HUES6 (cell line): ENCODE data around the gene GPRIN1.
A peak's percentile ranks its signal among the peaks of the same experiment; 100 is the strongest.

Experiments used
- H3K27ac ChIP-seq: 2 replicates; pipeline ENCODE4 v1.7.0; 2013; ENCODE audit warnings: low read depth, mild to moderate bottlenecking, low read length, inconsistent platforms
- H3K27me3 ChIP-seq: 2 replicates; pipeline ENCODE4 v1.6.1; 2013; ENCODE audit warnings: low read length; ENCODE audit not compliant: control insufficient read depth, insufficient read depth
- H3K36me3 ChIP-seq: 2 replicates; pipeline ENCODE4 v1.6.1; 2013; ENCODE audit warnings: low read length; ENCODE audit not compliant: control insufficient read depth, insufficient read depth
- H3K4me1 ChIP-seq: 2 replicates; pipeline ENCODE4 v1.6.1; 2013; ENCODE audit warnings: low read length; ENCODE audit not compliant: control insufficient read depth, insufficient read depth
- H3K4me3 ChIP-seq: 2 replicates; pipeline ENCODE4 v1.5.1; 2013; ENCODE audit warnings: low read depth, low read length
- H3K9ac ChIP-seq: one replicate; pipeline ENCODE4 v1.6.1; 2013; ENCODE audit warnings: mild to moderate bottlenecking, low read length
- H3K9me3 ChIP-seq: 2 replicates; pipeline ENCODE4 v1.6.1; 2013; ENCODE audit warnings: low read depth, low read length; ENCODE audit not compliant: control insufficient read depth, insufficient read depth

Gene GPRIN1

GRCh38 chr5:176609724-176610434 is at the start of gene GPRIN1:
TSS of gene GPRIN1 (minus strand) at chr5:176610156. CDS start at chr5:176599834, 10,322 bp downstream.
- Histone ChIP-seq H3K36me3 (no peaks in the 10 kb centered on the region), H3K27me3 (peaks cover 27% of the 10 kb centered on the region), H3K4me3 (peak within 1 kb of the TSS; percentile 69), H3K27ac (no peak within 1 kb of the TSS), H3K9me3 (no peaks in the 10 kb centered on the region), H3K9ac (peak within 1 kb of the TSS; percentile 67), H3K4me1 (peaks cover 17% of the 10 kb centered on the region)

GRCh38 chr5:176659512-176659839 is 49.5 kb upstream of the GPRIN1 start:
- Histone ChIP-seq H3K27me3 (no peaks in the 10 kb centered on the region), H3K27ac (no peak overlapping the region), H3K36me3 (peaks cover 5% of the 10 kb centered on the region; the same call in 1 of the 2 replicates), H3K4me1 (peaks cover 10% of the 10 kb centered on the region), H3K4me3 (no peak overlapping the region), H3K9me3 (no peaks in the 10 kb centered on the region), H3K9ac (no peak overlapping the region)

GRCh38 chr5:176658817-176659511 is 49.0 kb upstream of the GPRIN1 start:
- no peak overlapping the region for H3K4me3 ChIP-seq
- H3K4me1 ChIP-seq: peaks cover 5% of the 10 kb centered on the region
- peaks cover 5% of the 10 kb centered on the region; the same call in 1 of the 2 replicates for H3K36me3 ChIP-seq
- H3K27ac ChIP-seq: no peak overlapping the region
- no peaks in the 10 kb centered on the region for H3K9me3 ChIP-seq
- no peak overlapping the region for H3K9ac ChIP-seq
- H3K27me3 ChIP-seq: no peaks in the 10 kb centered on the region

- H3K27ac ChIP-seq: no peak overlapping the region
Measured at GRCh38 chr5:176658007-176658599, 48.1 kb upstream of the GPRIN1 start.

GRCh38 chr5:176656467-176656990 is 46.6 kb upstream of the GPRIN1 start:
- peaks cover 12% of the 10 kb centered on the region for H3K36me3 ChIP-seq
- H3K9me3 ChIP-seq: no peaks in the 10 kb centered on the region
- no peak overlapping the region for H3K27ac ChIP-seq
- H3K27me3 ChIP-seq: no peaks in the 10 kb centered on the region
- H3K4me1 ChIP-seq: peaks cover 2% of the 10 kb centered on the region; the same call in 1 of the 2 replicates
- H3K9ac ChIP-seq: no peak overlapping the region
- no peak overlapping the region for H3K4me3 ChIP-seq

More at GRCh38 chr5:176658007-176658599, 48.1 kb upstream of the GPRIN1 start:
- H3K9me3 ChIP-seq: no peaks in the 10 kb centered on the region
- H3K4me1 ChIP-seq: peaks cover 2% of the 10 kb centered on the region; the same call in 1 of the 2 replicates
- peaks cover 12% of the 10 kb centered on the region for H3K36me3 ChIP-seq
- H3K4me3 ChIP-seq: no peak overlapping the region
- no peaks in the 10 kb centered on the region for H3K27me3 ChIP-seq
- H3K9ac ChIP-seq: no peak overlapping the region

GRCh38 chr5:176654856-176655255 is 44.9 kb upstream of the GPRIN1 start:
- Histone ChIP-seq H3K27me3 (no peaks in the 10 kb centered on the region), H3K27ac (no peak overlapping the region), H3K9me3 (no peaks in the 10 kb centered on the region), H3K36me3 (peaks cover 12% of the 10 kb centered on the region), H3K4me1 (peaks cover 9% of the 10 kb centered on the region; the same call in 1 of the 2 replicates), H3K9ac (no peak overlapping the region), H3K4me3 (no peak overlapping the region)

GRCh38 chr5:176653401-176654385 is 43.7 kb upstream of the GPRIN1 start:
- Histone ChIP-seq H3K27me3 (no peaks in the 10 kb centered on the region), H3K4me3 (no peak overlapping the region), H3K9ac (no peak overlapping the region), H3K4me1 (peaks cover 9% of the 10 kb centered on the region; the same call in 1 of the 2 replicates), H3K27ac (no peak overlapping the region), H3K36me3 (peaks cover 12% of the 10 kb centered on the region), H3K9me3 (no peaks in the 10 kb centered on the region)

GRCh38 chr5:176652136-176652535 is 42.2 kb upstream of the GPRIN1 start:
- no peak overlapping the region for H3K9ac ChIP-seq
- no peak overlapping the region for H3K4me3 ChIP-seq
- no peaks in the 10 kb centered on the region for H3K27me3 ChIP-seq
- H3K36me3 ChIP-seq: peaks cover 12% of the 10 kb centered on the region
- no peak overlapping the region for H3K27ac ChIP-seq
- peaks cover 16% of the 10 kb centered on the region for H3K4me1 ChIP-seq
- H3K9me3 ChIP-seq: no peaks in the 10 kb centered on the region

- Histone ChIP-seq H3K27me3 (no peaks in the 10 kb centered on the region), H3K36me3 (peaks cover 12% of the 10 kb centered on the region), H3K4me3 (no peak overlapping the region), H3K9ac (no peak overlapping the region), H3K4me1 (peaks cover 20% of the 10 kb centered on the region), H3K27ac (no peak overlapping the region), H3K9me3 (no peaks in the 10 kb centered on the region)
Measured at GRCh38 chr5:176651472-176651980, 41.6 kb upstream of the GPRIN1 start.

- H3K4me1 ChIP-seq: peaks cover 23% of the 10 kb centered on the region
Measured at GRCh38 chr5:176650354-176650884, 40.5 kb upstream of the GPRIN1 start.

More at GRCh38 chr5:176650354-176650884, 40.5 kb upstream of the GPRIN1 start:
- Histone ChIP-seq H3K27me3 (no peaks in the 10 kb centered on the region), H3K9me3 (no peaks in the 10 kb centered on the region), H3K36me3 (peaks cover 11% of the 10 kb centered on the region), H3K9ac (no peak overlapping the region), H3K27ac (no peak overlapping the region), H3K4me3 (no peak overlapping the region)
